Activated B cell treated with CpG ODN at 0.5 μM for 24 hours (primary cell): ENCODE data around the gene SPRR2D. TPM values are rescaled to one million over a fixed set of nuclear protein-coding genes. Genes with fewer than 3 reads are reported as not detected.

Experiments
- ATAC-seq: fragments of 200-7000 bp; cut with Tn5 transposase; one replicate; pipeline ENCODE4 v1.10.0; 2021; ENCODE audit warnings: low read depth, mild to moderate bottlenecking, moderate library complexity
- CTCF ChIA-PET: fragments of 350-600 bp; sonication (Branson Sonifier 250); formaldehyde crosslinking; loops from one replicate; lab custom pipeline; 2021; ENCODE audit warnings: antibody characterized with exemption; lab: Charles Lee
- POLR2A ChIA-PET: fragments of 350-600 bp; sonication (Branson Sonifier 250); formaldehyde crosslinking; loops from one replicate; lab custom pipeline; 2021; ENCODE audit warnings: antibody characterized with exemption; lab: Charles Lee
- DNase-seq: peaks from one replicate; pipeline ENCODE4 v3.0.0; 2022
- H3K27ac Mint-ChIP-seq: one replicate; pipeline ENCODE4 v1.8.0; 2020; ENCODE audit warnings: mixed read lengths
- H3K27me3 Mint-ChIP-seq: one replicate; pipeline ENCODE4 v1.8.0; 2021; ENCODE audit warnings: mixed read lengths
- H3K36me3 Mint-ChIP-seq: one replicate; pipeline ENCODE4 v1.8.0; 2021; ENCODE audit warnings: low read depth, mixed read lengths
- H3K4me1 Mint-ChIP-seq: one replicate; pipeline ENCODE4 v1.8.0; 2021; ENCODE audit warnings: mixed read lengths
- H3K4me3 Mint-ChIP-seq: one replicate; pipeline ENCODE4 v1.8.0; 2020; ENCODE audit warnings: mild to moderate bottlenecking, mixed read lengths
- H3K9me3 Mint-ChIP-seq: one replicate; pipeline ENCODE4 v1.8.0; 2020; ENCODE audit warnings: mixed read lengths
- CTCF ChIP-seq: fragments of 200-600 bp; IDR thresholded peaks from one replicate; pipeline ENCODE4 v1.8.0; 2022; ENCODE audit warnings: antibody characterized with exemption, mild to moderate bottlenecking
- intact Hi-C: fragments of 100-400 bp; cut with micrococcal nuclease; formaldehyde crosslinking; loops from one replicate; pipeline ENCODE4 v1.15.1; 2024
- total RNA-seq: library from RNA; stranded (reverse); gene quantifications from 2 replicates; pipeline ENCODE4 v1.2.3, GENCODE V29; 2022

The SPRR2D gene
- total RNA-seq, 1 donor from 2014 or later, result not detected

- CTCF ChIA-PET, result no interaction called here
- POLR2A ChIA-PET, result no interaction called here
- no peak for TF ChIP-seq CTCF
- Mint-ChIP-seq H3K27me3 (peaks cover 16% of the 10 kb centered on the region), H3K9me3 (peaks cover 5% of the 10 kb centered on the region), H3K36me3 (no peaks in the 10 kb centered on the region), H3K27ac (no peak within 1 kb of the TSS), H3K4me3 (no peak within 1 kb of the TSS), H3K4me1 (no peaks in the 10 kb centered on the region)
- intact Hi-C loops, result no loop called here
- ATAC-seq (no peak), DNase-seq (no peak)
Observed at GRCh38 chr1:153001382-153001781, 39.5 kb downstream of the SPRR2D start, which contains the start of gene SPRR3. TSS of gene SPRR3 (plus strand) at chr1:153001749. CDS start at chr1:153003021, 1,272 bp downstream.

- intact Hi-C loops, result no loop called here
- POLR2A ChIA-PET, result no interaction called here
- no peak for ATAC-seq
- no peak for TF ChIP-seq CTCF
- Mint-ChIP-seq H3K9me3 (peaks cover 4% of the 10 kb centered on the region), H3K27me3 (peaks cover 16% of the 10 kb centered on the region), H3K4me3 (no peak overlapping the region), H3K4me1 (no peaks in the 10 kb centered on the region), H3K27ac (no peak overlapping the region), H3K36me3 (no peaks in the 10 kb centered on the region)
- CTCF ChIA-PET, result no interaction called here
- no peak for DNase-seq
Observed at GRCh38 chr1:153000294-153000693, 40.6 kb downstream of the SPRR2D start.

GRCh38 chr1:152999818-153000217, 41.1 kb downstream of the SPRR2D start:
- Mint-ChIP-seq H3K4me1 (no peaks in the 10 kb centered on the region), H3K27me3 (peaks cover 16% of the 10 kb centered on the region), H3K27ac (no peak overlapping the region), H3K36me3 (no peaks in the 10 kb centered on the region), H3K4me3 (no peak overlapping the region), H3K9me3 (peaks cover 6% of the 10 kb centered on the region)
- ATAC-seq, result no peak
- intact Hi-C loops, result no loop called here
- ChIA-PET CTCF (no interaction called here), POLR2A (no interaction called here)
- TF ChIP-seq CTCF, result no peak
- no peak for DNase-seq

GRCh38 chr1:152998476-152998875, 42.4 kb downstream of the SPRR2D start:
- Mint-ChIP-seq H3K9me3 (peaks cover 6% of the 10 kb centered on the region), H3K4me3 (no peak overlapping the region), H3K27me3 (peaks cover 16% of the 10 kb centered on the region), H3K4me1 (no peaks in the 10 kb centered on the region), H3K27ac (no peak overlapping the region), H3K36me3 (no peaks in the 10 kb centered on the region)
- TF ChIP-seq CTCF, result no peak
- intact Hi-C loops, result no loop called here
- CTCF ChIA-PET, result no interaction called here
- ATAC-seq (no peak), DNase-seq (no peak)
- POLR2A ChIA-PET, result no interaction called here

- Mint-ChIP-seq H3K4me1 (no peaks in the 10 kb centered on the region), H3K27ac (no peak overlapping the region), H3K9me3 (peaks cover 6% of the 10 kb centered on the region), H3K36me3 (no peaks in the 10 kb centered on the region), H3K27me3 (peaks cover 18% of the 10 kb centered on the region), H3K4me3 (no peak overlapping the region)
- intact Hi-C loops, result no loop called here
- no peak for DNase-seq
- ATAC-seq, result no peak
- TF ChIP-seq CTCF, result no peak
- ChIA-PET CTCF (no interaction called here), POLR2A (no interaction called here)
Observed at GRCh38 chr1:152997901-152998300, 43.0 kb downstream of the SPRR2D start.
